Mesothelial cell of epicardium (in vitro differentiated cells): ENCODE measurements around the gene XIRP1. TPM values are rescaled to one million over a fixed set of nuclear protein-coding genes. Genes with fewer than 3 reads are reported as not detected.

Experiments
- DNase-seq, 2 experiments: peaks; one replicate each; pipeline ENCODE4 v3.0.0; 2021; ENCODE audit warnings: low spot score in 2 of 2; ENCODE audit not compliant: unreplicated experiment in 2 of 2
- H3K27ac Mint-ChIP-seq: 2 replicates; pipeline ENCODE4 v1.8.0; 2021; ENCODE audit warnings: mixed read lengths
- H3K27me3 Mint-ChIP-seq: 2 replicates; pipeline ENCODE4 v1.8.0; 2021; ENCODE audit warnings: low read depth, mixed read lengths
- H3K36me3 Mint-ChIP-seq: 2 replicates; pipeline ENCODE4 v1.8.0; 2021; ENCODE audit warnings: mixed read lengths
- H3K4me1 Mint-ChIP-seq: 2 replicates; pipeline ENCODE4 v1.8.0; 2021; ENCODE audit warnings: mixed read lengths
- H3K4me3 Mint-ChIP-seq: 2 replicates; pipeline ENCODE4 v1.8.0; 2021; ENCODE audit warnings: mild to moderate bottlenecking, moderate library complexity, mixed read lengths
- H3K9me3 Mint-ChIP-seq: 2 replicates; pipeline ENCODE4 v1.8.0; 2021; ENCODE audit warnings: mixed read lengths
- CTCF ChIP-seq: fragments of 200-600 bp; sonication (generic); IDR thresholded peaks from one replicate; pipeline ENCODE4 v1.5.0; 2021; ENCODE audit warnings: antibody characterized with exemption; ENCODE audit not compliant: unreplicated experiment
- total RNA-seq: library from RNA; stranded (reverse); gene quantifications from 3 replicates; pipeline ENCODE4 v1.2.1, GENCODE V29; 2021

XIRP1 gene
- total RNA-seq, 1 donor from 2014 or later: not detected

DNA sequence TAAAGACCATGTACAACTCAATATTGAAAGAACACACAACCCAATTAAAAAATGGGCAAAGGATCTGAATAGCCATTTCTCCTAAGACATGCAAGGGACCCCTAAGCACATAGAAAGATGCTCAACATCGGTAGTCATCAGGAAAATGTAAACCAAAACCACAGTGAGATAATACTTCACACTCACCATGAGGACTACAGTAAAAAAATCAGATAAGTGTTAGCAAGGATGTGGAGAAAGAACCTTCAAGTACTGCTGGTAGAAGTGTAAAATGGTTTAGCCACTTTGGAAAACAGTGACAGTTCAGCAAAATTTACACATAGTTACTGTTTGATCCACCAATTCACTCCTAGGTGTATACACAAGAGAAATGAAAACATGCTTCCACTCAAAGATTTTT, 30.1 kb upstream of the XIRP1 start:
- Mint-ChIP-seq H3K27ac (no peak overlapping the region), H3K27me3 (peaks cover 5% of the 10 kb centered on the region), H3K9me3 (no peaks in the 10 kb centered on the region), H3K4me3 (no peak overlapping the region), H3K4me1 (no peaks in the 10 kb centered on the region), H3K36me3 (no peaks in the 10 kb centered on the region)
- TF ChIP-seq CTCF: no peak
- DNase-seq: no peak

DNA sequence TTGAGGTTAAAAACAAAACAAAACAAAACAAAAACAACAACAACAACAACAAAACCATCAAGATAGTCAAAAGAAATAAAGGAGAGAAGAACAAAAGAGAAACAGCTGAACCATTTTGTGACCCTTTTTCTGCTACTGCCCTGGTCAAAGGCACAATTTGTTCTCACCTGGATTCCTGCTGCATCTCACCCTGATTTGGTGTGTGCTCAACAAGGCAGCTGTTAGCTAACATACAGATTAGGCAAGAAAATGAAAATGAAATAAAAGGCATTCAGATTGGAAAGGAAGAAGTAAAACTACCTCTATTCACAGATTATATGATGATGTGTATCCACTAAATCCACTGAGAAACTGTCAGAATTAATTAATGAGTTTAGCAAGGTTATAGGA, 28.7 kb upstream of the XIRP1 start:
- no peak for TF ChIP-seq CTCF
- peaks cover 14% of the 10 kb centered on the region for H3K27me3 Mint-ChIP-seq
- DNase-seq: no peak

GRCh38 chr3:39220407-39221140, 28.2 kb upstream of the XIRP1 start:
- Mint-ChIP-seq H3K4me1 (no peaks in the 10 kb centered on the region), H3K27ac (no peak overlapping the region), H3K9me3 (no peaks in the 10 kb centered on the region), H3K36me3 (no peaks in the 10 kb centered on the region), H3K4me3 (no peak overlapping the region), H3K27me3 (peaks cover 14% of the 10 kb centered on the region)
- TF ChIP-seq CTCF: no peak
- DNase-seq: no peak

More for the DNA sequence above, 28.7 kb upstream of the XIRP1 start:
- H3K36me3 Mint-ChIP-seq: no peaks in the 10 kb centered on the region
- no peak overlapping the region for H3K4me3 Mint-ChIP-seq
- H3K27ac Mint-ChIP-seq: no peak overlapping the region
- H3K4me1 Mint-ChIP-seq: no peaks in the 10 kb centered on the region
- H3K9me3 Mint-ChIP-seq: no peaks in the 10 kb centered on the region

- H3K4me3 Mint-ChIP-seq: no peak overlapping the region
- no peak for DNase-seq
- TF ChIP-seq CTCF: no peak
- H3K4me1 Mint-ChIP-seq: no peaks in the 10 kb centered on the region
- no peaks in the 10 kb centered on the region for H3K36me3 Mint-ChIP-seq
- no peaks in the 10 kb centered on the region for H3K9me3 Mint-ChIP-seq
- H3K27me3 Mint-ChIP-seq: peaks cover 14% of the 10 kb centered on the region
- H3K27ac Mint-ChIP-seq: no peak overlapping the region
Observed at GRCh38 chr3:39219702-39220101, 27.3 kb upstream of the XIRP1 start.

GRCh38 chr3:39216176-39216790, 23.9 kb upstream of the XIRP1 start:
- no peak overlapping the region for H3K27ac Mint-ChIP-seq
- H3K36me3 Mint-ChIP-seq: no peaks in the 10 kb centered on the region
- no peak overlapping the region for H3K4me3 Mint-ChIP-seq
- no peak for TF ChIP-seq CTCF
- H3K27me3 Mint-ChIP-seq: peaks cover 14% of the 10 kb centered on the region
- no peaks in the 10 kb centered on the region for H3K4me1 Mint-ChIP-seq
- DNase-seq: no peak
- no peaks in the 10 kb centered on the region for H3K9me3 Mint-ChIP-seq
